WTC11 (cell line): Measurements from ENCODE around the gene UFSP2. TPM values are rescaled to one million over a fixed set of nuclear protein-coding genes. Genes with fewer than 3 reads are reported as not detected.

Source experiments
- ATAC-seq: fragments of 200-7000 bp; cut with Tn5 transposase; 2 replicates; pipeline ENCODE4 v1.10.0; 2021; ENCODE audit warnings: mild to moderate bottlenecking, moderate library complexity
- CTCF ChIA-PET: fragments of 300-600 bp; sonication (Branson Sonifier 250); formaldehyde crosslinking; loops from one replicate; lab custom pipeline; 2021; ENCODE audit warnings: antibody characterized with exemption; lab: Charles Lee
- POLR2A ChIA-PET: fragments of 350-600 bp; sonication (Branson Sonifier 250); formaldehyde crosslinking; loops from one replicate; lab custom pipeline; 2021; ENCODE audit warnings: antibody characterized with exemption; lab: Charles Lee
- DNase-seq: peaks from one replicate; pipeline ENCODE4 v3.0.0; 2021; ENCODE audit warnings: low spot score
- H3K27ac Mint-ChIP-seq: 2 replicates; pipeline ENCODE4 v1.8.0; 2021; ENCODE audit warnings: mixed read lengths
- H3K27me3 Mint-ChIP-seq: 2 replicates; pipeline ENCODE4 v1.8.0; 2021; ENCODE audit warnings: low read depth, mild to moderate bottlenecking, moderate library complexity, mixed read lengths
- H3K36me3 Mint-ChIP-seq: 2 replicates; pipeline ENCODE4 v1.8.0; 2021; ENCODE audit warnings: mixed read lengths
- H3K4me1 Mint-ChIP-seq: 2 replicates; pipeline ENCODE4 v1.8.0; 2022; ENCODE audit warnings: mixed read lengths
- H3K4me3 Mint-ChIP-seq: 2 replicates; pipeline ENCODE4 v1.8.0; 2021; ENCODE audit warnings: mild to moderate bottlenecking, moderate library complexity, mixed read lengths
- H3K9me3 Mint-ChIP-seq: 2 replicates; pipeline ENCODE4 v1.8.0; 2021; ENCODE audit warnings: mixed read lengths
- ATF2 ChIP-seq: sonication (generic); formaldehyde crosslinking; IDR thresholded peaks from 2 replicates; pipeline ENCODE4 v1.8.1; 2022; ENCODE audit warnings: low read depth, missing genetic modification reagents, borderline replicate concordance
- CBFB ChIP-seq: sonication (generic); formaldehyde crosslinking; IDR thresholded peaks from 2 replicates; pipeline ENCODE4 v1.8.1; 2022; ENCODE audit warnings: mild to moderate bottlenecking, low read depth, missing genetic modification reagents
- CTCF ChIP-seq: fragments of 200-600 bp; IDR thresholded peaks from 2 replicates; pipeline ENCODE4 v1.8.0; 2022; ENCODE audit warnings: antibody characterized with exemption
- FOXJ3 ChIP-seq: sonication (generic); formaldehyde crosslinking; IDR thresholded peaks from 2 replicates; pipeline ENCODE4 v1.9.0; 2021; ENCODE audit warnings: missing genetic modification reagents, mild to moderate bottlenecking, borderline replicate concordance
- GABPB1 ChIP-seq: sonication (generic); formaldehyde crosslinking; IDR thresholded peaks from 2 replicates; pipeline ENCODE4 v1.8.1; 2023; ENCODE audit warnings: mild to moderate bottlenecking, missing genetic modification reagents
- GTF2I ChIP-seq: fragments of 250-450 bp; sonication (Bioruptor Pico); conservative IDR thresholded peaks from 2 replicates; pipeline ENCODE4 v1.4.0; 2021; ENCODE audit warnings: mild to moderate bottlenecking
- IRF2 ChIP-seq: sonication (generic); formaldehyde crosslinking; IDR thresholded peaks from 2 replicates; pipeline ENCODE4 v1.8.0; 2022; ENCODE audit warnings: low read depth, missing genetic modification reagents, borderline replicate concordance
- MYBL2 ChIP-seq: sonication (generic); formaldehyde crosslinking; IDR thresholded peaks from 2 replicates; pipeline ENCODE4 v1.8.1; 2023; ENCODE audit warnings: mild to moderate bottlenecking, moderate library complexity, missing genetic modification reagents
- NR1H2 ChIP-seq: sonication (generic); formaldehyde crosslinking; IDR thresholded peaks from 2 replicates; pipeline ENCODE4 v1.9.0; 2021; ENCODE audit warnings: mild to moderate bottlenecking, moderate library complexity, missing genetic modification reagents
- PRRX2 ChIP-seq: fragments of 250-450 bp; sonication (Bioruptor Pico); IDR thresholded peaks from 2 replicates; pipeline ENCODE4 v1.8.0; 2021; ENCODE audit warnings: mild to moderate bottlenecking
- SMAD3 ChIP-seq: sonication (generic); formaldehyde crosslinking; IDR thresholded peaks from 2 replicates; pipeline ENCODE4 v1.8.0; 2022; ENCODE audit warnings: missing genetic modification reagents, mild to moderate bottlenecking, borderline replicate concordance
- SMAD4 ChIP-seq: sonication (generic); formaldehyde crosslinking; IDR thresholded peaks from 2 replicates; pipeline ENCODE4 v1.8.0; 2022; ENCODE audit warnings: mild to moderate bottlenecking, missing genetic modification reagents
- SP1 ChIP-seq: sonication (generic); formaldehyde crosslinking; conservative IDR thresholded peaks from 2 replicates; pipeline ENCODE4 v1.8.1; 2022; ENCODE audit warnings: missing genetic modification reagents
- TEAD4 ChIP-seq: sonication (generic); formaldehyde crosslinking; IDR thresholded peaks from 2 replicates; pipeline ENCODE4 v1.8.0; 2022; ENCODE audit warnings: mild to moderate bottlenecking, missing genetic modification reagents
- TP53 ChIP-seq: sonication (generic); formaldehyde crosslinking; IDR thresholded peaks from 2 replicates; pipeline ENCODE4 v1.8.1; 2023; ENCODE audit warnings: mild to moderate bottlenecking, missing genetic modification reagents
- USF2 ChIP-seq: sonication (generic); formaldehyde crosslinking; IDR thresholded peaks from 2 replicates; pipeline ENCODE4 v1.8.1; 2023; ENCODE audit warnings: mild to moderate bottlenecking, missing genetic modification reagents, moderate library complexity
- ZBTB21 ChIP-seq: sonication (generic); formaldehyde crosslinking; IDR thresholded peaks from 2 replicates; pipeline ENCODE4 v1.8.1; 2023; ENCODE audit warnings: mild to moderate bottlenecking, missing genetic modification reagents, borderline replicate concordance
- ZNF281 ChIP-seq: sonication (generic); formaldehyde crosslinking; IDR thresholded peaks from 2 replicates; pipeline ENCODE4 v1.8.0; 2023; ENCODE audit warnings: mild to moderate bottlenecking, missing genetic modification reagents
- ZNF317 ChIP-seq: sonication (generic); formaldehyde crosslinking; IDR thresholded peaks from 2 replicates; pipeline ENCODE4 v1.8.1; 2023; ENCODE audit warnings: low read depth, mild to moderate bottlenecking, moderate library complexity, missing genetic modification reagents, borderline replicate concordance
- ZNF532 ChIP-seq: fragments of 250-450 bp; sonication (Bioruptor Pico); IDR thresholded peaks from 2 replicates; pipeline ENCODE4 v1.9.0; 2021; ENCODE audit warnings: mild to moderate bottlenecking, borderline replicate concordance
- total RNA-seq: library from RNA; stranded (reverse); gene quantifications from 3 replicates; pipeline ENCODE4 v1.2.3, GENCODE V29; 2021

Gene UFSP2
- total RNA-seq, 1 experiment from 2014 or later, result 30.8 TPM

- Mint-ChIP-seq H3K4me1 (peaks cover 10% of the 10 kb centered on the region), H3K4me3 (peak overlapping the region; percentile 84), H3K36me3 (peaks cover 2% of the 10 kb centered on the region; the same call in 1 of the 2 replicates), H3K27ac (no peak overlapping the region), H3K27me3 (peaks cover 65% of the 10 kb centered on the region), H3K9me3 (peaks cover 8% of the 10 kb centered on the region; the same call in 1 of the 2 replicates)
- ChIA-PET CTCF (interaction anchor here (0.7 to 1.2 kb wide), 5 partner anchors 16 to 549 kb away, joined by 3 to 5 read pairs (median 3); partner anchors contain the start of gene PDLIM3), POLR2A (no interaction called here)
- ATAC-seq (no peak), DNase-seq (no peak)
- TF ChIP-seq TP53 (CRISPR knock-in tag) (no peak), ATF2 (CRISPR knock-in tag) (no peak), ZBTB21 (CRISPR knock-in tag) (no peak), FOXJ3 (CRISPR knock-in tag) (no peak)
These were observed 46.4 kb upstream of the UFSP2 start for GRCh38 chr4:185472103-185472542.

GRCh38 chr4:185471235-185472102 lies 45.7 kb upstream of the UFSP2 start, which contains the start of gene CCDC110:
Gene CCDC110, minus strand, starts transcription at chr4:185471733. Its CDS starts 50 bp downstream, at chr4:185471683.
- peaks cover 2% of the 10 kb centered on the region; the same call in 1 of the 2 replicates for H3K36me3 Mint-ChIP-seq
- peaks cover 10% of the 10 kb centered on the region for H3K4me1 Mint-ChIP-seq
- DNase-seq (peak; percentile 95), ATAC-seq (peak; percentile 98)
- no peak within 1 kb of the TSS for H3K27ac Mint-ChIP-seq
- ChIA-PET POLR2A (no interaction called here), CTCF (interaction anchor here (0.7 to 1.2 kb wide), 5 partner anchors 16 to 550 kb away, joined by 3 to 5 read pairs (median 3); partner anchors contain the start of gene PDLIM3)
- peaks cover 58% of the 10 kb centered on the region for H3K27me3 Mint-ChIP-seq
- H3K4me3 Mint-ChIP-seq, result peak within 1 kb of the TSS; percentile 84
- H3K9me3 Mint-ChIP-seq, result peaks cover 8% of the 10 kb centered on the region; the same call in 1 of the 2 replicates
- TF ChIP-seq SP1 (CRISPR knock-in tag) (peak; percentile 70; the same call in 1 of the 2 replicates), CBFB (CRISPR knock-in tag) (no peak), CTCF (peak; percentile 51), MYBL2 (CRISPR knock-in tag) (0 out of 2 replicates have a peak, but pooled peaks have one; percentile 33), NR1H2 (CRISPR knock-in tag) (no peak), SMAD3 (no peak), SMAD4 (no peak), PRRX2 (CRISPR knock-in tag) (no peak), IRF2 (CRISPR knock-in tag) (no peak), GTF2I (CRISPR knock-in tag) (no peak), GABPB1 (CRISPR knock-in tag) (0 out of 2 replicates have a peak, but pooled peaks have one; percentile 18), ZNF532 (no peak), ZNF317 (CRISPR knock-in tag) (no peak), USF2 (no peak), ZNF281 (no peak), TEAD4 (CRISPR knock-in tag) (no peak)
